ENCODE measurements around the gene CLEC2D.
"Not testable (repeated sequence)": the region's sequence is repeated elsewhere in the genome, so short reads cannot be mapped to it uniquely, and the experiment has no call there.

CLEC2D gene

DNA sequence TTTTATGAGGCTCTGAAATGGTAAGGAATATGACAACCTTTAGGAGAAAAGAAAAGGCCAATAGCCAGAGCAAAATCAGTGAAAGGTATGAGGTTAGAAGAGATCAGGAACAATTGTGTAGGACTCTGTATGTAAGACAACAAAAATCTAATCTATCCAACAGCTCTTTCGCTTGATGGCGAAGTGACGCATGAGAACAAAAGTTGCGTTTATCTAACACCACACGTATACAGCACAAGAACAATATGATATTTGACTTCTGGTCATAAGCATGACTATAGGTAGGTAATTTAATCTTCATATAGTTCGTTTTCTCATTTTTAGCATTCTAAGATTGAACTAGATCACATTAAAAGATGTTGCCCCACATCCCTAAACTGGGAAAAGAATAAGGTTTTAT lies 61.9 kb downstream of the CLEC2D start:
- no peak for DNase-seq

GRCh38 chr12:9731797-9732196 lies 62.3 kb downstream of the CLEC2D start:
- no peak for DNase-seq

DNA sequence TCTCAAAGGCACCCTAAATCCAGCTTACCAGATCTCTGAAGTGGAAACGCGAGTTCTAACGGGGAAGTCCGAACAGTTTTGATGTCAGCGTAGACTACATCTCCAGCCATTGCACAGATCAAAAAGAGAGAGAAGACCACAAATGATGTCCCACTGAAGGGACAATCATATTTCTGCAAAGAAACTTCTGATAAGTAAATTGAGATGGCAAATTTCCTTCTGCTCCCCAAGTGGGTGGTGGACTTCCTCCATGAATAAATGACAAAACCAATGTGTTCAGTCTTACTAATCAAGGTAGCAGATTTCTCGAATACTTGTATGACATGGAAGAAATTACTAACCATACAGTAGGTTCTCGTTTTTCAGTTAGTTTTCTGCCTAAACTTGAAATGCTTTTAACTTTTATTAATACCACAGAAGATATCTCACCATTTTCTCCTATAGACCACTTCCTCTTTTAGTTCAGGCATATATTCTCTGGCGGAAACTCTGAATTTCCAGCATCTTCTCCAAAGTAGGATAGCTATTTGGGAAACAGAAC lies 63.5 kb downstream of the CLEC2D start, which contains the start of gene CLECL1:
Gene CLECL1 (minus strand): TSS at position 177 of the 541 bp plus-strand sequence.
- peak; percentile 64 to 75 for DNase-seq

GRCh38 chr12:9735601-9736000 lies 66.1 kb downstream of the CLEC2D start:
- no peak for DNase-seq

DNA sequence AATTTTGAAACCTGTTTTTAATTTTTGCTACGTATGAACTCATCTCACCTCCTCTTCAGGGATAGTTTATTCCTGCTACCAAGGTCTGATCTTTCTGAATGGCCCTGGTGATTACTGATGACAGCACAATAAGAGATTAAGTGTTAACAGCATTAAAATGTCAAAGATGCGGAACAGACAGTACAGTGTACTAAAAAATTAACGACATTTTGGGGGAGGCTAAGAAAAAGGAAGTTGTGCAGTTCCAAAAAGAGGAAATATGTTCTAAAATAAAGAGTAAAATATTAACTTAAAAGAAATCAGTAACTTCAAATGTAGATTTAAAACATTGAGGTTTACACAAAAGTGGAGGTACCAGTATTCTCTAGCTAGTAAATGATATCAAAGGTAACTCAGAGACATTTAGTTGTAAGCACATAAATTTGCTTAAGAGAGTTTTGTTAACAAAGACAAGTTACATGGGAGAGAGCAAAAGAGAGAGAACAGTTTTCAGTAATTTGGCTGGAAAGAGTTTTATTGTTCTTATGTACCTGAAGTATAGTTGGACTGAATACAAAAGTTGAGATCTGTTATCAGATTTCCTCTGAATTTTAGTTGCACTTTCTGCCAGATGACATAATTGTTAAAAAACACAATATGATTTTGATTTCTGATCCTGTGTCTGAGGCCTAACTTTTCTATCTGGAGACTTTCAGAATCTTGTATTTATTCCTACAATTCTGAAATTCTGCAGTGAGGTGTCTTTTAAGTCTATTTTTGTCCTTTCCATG lies 67.6 kb downstream of the CLEC2D start:
- DNase-seq, result peak; percentile 69 to 72

- peak in 1 of 2 experiments; percentile 43 for DNase-seq
These were observed 69.4 kb downstream of the CLEC2D start for GRCh38 chr12:9738905-9739304.

DNA sequence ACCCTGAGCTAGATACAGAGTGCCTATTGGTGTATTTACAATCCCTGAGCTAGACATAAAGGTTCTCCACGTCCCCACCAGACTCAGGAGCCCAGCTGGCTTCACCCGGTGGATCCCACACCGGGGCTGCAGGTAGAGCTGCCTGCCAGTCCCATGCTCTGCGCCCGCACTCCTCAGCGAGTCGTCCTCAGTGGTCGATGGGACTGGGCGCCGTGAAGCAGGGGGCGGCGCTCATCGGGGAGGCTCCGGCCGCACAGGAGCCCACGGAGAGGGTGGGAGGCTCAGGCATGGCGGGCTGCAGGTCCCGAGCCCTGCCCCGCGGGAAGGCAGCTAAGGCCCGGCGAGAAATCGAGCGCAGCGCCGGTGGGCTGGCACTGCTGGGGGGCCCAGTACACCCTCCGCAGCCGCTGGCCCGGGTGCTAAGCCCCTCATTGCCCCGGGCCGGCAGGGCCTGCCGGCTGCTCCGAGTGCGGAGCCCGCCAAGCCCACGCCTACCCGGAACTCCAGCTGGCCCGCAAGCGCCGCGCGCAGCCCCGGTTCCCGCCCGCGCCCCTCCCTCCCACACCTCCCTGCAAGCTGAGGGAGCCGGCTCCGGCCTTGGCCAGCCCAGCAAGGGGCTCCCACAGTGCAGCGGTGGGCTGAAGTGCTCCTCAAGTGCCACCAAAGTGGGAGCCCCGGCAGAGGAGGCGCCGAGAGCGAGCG lies 70.0 kb downstream of the CLEC2D start:
- DNase-seq, result not testable (repeated sequence)

DNA sequence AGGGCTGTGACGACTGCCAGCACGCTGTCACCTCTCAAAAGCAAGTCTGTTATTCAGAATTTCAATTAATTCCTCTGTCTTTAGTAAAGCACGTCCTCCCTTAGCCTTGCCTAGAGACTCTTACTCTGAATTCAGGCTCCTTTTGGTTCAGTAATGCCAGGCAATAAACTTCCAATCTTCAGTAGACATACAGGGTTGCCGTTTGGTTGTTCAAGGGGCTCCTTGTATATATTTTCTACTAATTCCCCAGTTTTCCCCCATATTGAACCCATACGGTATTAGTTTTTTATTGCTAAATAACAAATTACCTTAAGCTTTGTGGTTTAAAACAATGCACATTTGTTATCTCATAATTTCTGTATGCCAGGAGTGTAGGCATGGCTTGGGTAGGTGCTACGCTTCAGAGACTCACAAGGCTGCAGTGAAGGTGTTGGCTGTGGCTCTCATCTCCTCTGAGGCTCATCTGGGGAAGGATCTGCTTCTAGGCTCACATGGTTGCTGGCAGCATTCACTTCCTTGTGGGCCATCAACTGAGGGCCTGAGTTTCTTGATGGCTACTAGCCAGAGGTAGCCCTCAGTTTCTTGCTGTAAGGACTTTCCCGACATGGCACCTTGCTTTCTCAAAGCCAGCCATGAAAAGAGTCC lies 70.7 kb downstream of the CLEC2D start:
- no peak for DNase-seq

DNA sequence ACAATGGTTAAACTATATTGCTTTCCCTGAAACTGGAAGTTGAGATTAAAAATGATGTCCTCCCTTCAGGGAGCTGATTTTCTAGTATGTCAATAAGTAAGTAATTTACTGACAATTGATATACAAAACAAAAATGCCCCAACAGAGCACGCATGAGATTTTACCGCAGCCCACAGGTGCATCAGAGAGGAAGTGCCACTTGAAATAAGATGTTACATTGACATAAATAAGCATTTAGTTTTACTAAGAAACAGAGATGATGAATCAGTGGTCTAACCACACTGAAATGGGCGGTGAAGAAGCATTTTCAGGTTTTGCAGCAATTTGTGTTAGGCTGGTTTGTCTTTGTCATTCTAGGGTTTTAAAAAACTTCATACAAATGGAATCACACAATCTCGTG lies 72.2 kb downstream of the CLEC2D start:
- DNase-seq, result no peak

DNA sequence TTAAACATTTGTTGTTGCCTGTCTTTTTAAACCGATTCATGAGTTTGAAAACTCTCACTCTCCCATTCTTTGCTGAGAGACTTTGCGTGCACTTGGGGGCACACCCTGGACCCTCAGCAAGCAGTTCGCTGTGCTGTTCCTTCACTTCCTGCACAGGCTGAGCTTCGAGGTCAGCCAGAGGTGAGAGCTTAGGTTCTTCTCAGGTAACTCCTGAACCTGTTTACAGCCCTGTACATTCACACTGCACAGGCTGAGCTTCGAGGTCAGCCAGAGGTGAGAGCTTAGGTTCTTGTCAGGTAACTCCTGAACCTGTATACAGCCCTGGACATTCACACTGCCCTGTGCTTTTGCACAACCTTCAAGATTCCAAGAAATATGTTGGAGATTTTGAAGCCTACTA lies 73.1 kb downstream of the CLEC2D start:
- DNase-seq, result no peak

- no peak for DNase-seq
These were observed 75.7 kb downstream of the CLEC2D start for GRCh38 chr12:9745199-9745598.

All from Kasumi-1 (cell line).